ENCODE data around the gene NECAB3. TPM values are rescaled to one million over a fixed set of nuclear protein-coding genes. Genes with fewer than 3 reads are reported as not detected.
A peak's percentile ranks its signal among the peaks of the same experiment; 100 is the strongest.

Gene NECAB3
- total and polyA plus RNA-seq, 2 of the 13 experiments (the other 11 are each of a cell fraction or from before 2014, with no cell fraction given): 61.5 to 65.5 TPM

DNA sequence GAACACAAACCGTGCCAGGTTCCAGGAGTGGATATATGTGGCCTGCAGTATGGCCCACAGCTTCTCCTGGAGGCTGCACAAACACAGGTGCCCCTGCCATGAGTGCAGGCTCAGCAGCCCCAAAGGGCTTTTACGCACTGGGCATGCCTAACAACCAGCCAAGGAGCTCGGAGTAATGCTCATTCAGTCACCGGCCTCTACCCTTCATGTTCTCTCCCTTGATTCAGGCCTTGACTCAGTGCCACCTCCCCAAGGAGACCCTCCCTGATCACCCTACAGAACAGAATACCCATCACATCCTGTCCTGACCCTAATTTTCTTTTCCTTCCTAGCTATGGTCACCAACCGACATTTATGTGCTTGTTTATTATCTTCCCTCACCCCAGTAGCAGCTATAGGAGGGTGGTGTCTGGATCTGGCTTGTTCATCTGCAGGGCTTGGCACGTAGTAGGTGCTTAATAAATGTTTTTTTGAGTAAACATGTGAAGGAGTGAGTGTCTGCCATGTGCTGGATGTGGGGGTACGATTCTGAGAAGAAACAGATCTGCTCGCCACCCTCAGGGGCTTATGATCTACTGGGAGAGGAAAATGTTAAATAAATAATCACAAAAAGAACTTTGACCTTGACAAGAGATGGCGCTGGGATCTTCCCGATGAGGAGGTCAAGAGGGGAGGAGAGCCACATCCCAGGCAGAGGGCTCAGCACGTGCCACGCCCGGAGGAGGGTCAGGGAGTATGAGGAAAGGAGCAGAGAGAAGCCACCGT lies 36.6 kb upstream of the NECAB3 start (continued):
- TF ChIP-seq SAP130 (CRISPR knock-in tag; IDR thresholded peaks at IDR 0.05; ENCODE audit: low read depth) (peak; percentile 50; the same call in 1 of the 2 replicates), ZNF644 (CRISPR knock-in tag; IDR thresholded peaks at IDR 0.05; ENCODE audit: low read depth) (peak; percentile 57; the same call in 1 of the 2 replicates), ZBTB7B (CRISPR knock-in tag; IDR thresholded peaks at IDR 0.05) (0 out of 2 replicates have a peak, but pooled peaks have one; percentile 16), ZEB1 (IDR thresholded peaks at IDR 0.05; ENCODE audit: insufficient replicate concordance, low read depth) (peak; percentile 30), BHLHE40 (IDR thresholded peaks at IDR 0.05; ENCODE audit: low read length) (peak; percentile 89), ELF3 (CRISPR knock-in tag; IDR thresholded peaks at IDR 0.05) (peak; percentile 53; the same call in 1 of the 2 replicates)
- TF ChIP-seq, protein P1, sequence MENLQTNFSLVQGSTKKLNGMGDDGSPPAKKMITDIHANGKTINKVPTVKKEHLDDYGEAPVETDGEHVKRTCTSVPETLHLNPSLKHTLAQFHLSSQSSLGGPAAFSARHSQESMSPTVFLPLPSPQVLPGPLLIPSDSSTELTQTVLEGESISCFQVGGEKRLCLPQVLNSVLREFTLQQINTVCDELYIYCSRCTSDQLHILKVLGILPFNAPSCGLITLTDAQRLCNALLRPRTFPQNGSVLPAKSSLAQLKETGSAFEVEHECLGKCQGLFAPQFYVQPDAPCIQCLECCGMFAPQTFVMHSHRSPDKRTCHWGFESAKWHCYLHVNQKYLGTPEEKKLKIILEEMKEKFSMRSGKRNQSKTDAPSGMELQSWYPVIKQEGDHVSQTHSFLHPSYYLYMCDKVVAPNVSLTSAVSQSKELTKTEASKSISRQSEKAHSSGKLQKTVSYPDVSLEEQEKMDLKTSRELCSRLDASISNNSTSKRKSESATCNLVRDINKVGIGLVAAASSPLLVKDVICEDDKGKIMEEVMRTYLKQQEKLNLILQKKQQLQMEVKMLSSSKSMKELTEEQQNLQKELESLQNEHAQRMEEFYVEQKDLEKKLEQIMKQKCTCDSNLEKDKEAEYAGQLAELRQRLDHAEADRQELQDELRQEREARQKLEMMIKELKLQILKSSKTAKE (CRISPR knock-in tag; IDR thresholded peaks at IDR 0.05; ENCODE audit: borderline replicate concordance): peak; percentile 36; the same call in 1 of the 2 replicates
- TF ChIP-seq, protein P2, sequence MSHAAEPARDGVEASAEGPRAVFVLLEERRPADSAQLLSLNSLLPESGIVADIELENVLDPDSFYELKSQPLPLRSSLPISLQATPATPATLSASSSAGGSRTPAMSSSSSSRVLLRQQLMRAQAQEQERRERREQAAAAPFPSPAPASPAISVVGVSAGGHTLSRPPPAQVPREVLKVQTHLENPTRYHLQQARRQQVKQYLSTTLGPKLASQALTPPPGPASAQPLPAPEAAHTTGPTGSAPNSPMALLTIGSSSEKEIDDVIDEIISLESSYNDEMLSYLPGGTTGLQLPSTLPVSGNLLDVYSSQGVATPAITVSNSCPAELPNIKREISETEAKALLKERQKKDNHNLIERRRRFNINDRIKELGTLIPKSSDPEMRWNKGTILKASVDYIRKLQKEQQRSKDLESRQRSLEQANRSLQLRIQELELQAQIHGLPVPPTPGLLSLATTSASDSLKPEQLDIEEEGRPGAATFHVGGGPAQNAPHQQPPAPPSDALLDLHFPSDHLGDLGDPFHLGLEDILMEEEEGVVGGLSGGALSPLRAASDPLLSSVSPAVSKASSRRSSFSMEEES (CRISPR knock-in tag; IDR thresholded peaks at IDR 0.05): no peak
- TF ChIP-seq, protein P3, sequence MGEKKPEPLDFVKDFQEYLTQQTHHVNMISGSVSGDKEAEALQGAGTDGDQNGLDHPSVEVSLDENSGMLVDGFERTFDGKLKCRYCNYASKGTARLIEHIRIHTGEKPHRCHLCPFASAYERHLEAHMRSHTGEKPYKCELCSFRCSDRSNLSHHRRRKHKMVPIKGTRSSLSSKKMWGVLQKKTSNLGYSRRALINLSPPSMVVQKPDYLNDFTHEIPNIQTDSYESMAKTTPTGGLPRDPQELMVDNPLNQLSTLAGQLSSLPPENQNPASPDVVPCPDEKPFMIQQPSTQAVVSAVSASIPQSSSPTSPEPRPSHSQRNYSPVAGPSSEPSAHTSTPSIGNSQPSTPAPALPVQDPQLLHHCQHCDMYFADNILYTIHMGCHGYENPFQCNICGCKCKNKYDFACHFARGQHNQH (CRISPR knock-in tag; IDR thresholded peaks at IDR 0.05): 0 out of 2 replicates have a peak, but pooled peaks have one; percentile 23
- TF ChIP-seq, protein P4, sequence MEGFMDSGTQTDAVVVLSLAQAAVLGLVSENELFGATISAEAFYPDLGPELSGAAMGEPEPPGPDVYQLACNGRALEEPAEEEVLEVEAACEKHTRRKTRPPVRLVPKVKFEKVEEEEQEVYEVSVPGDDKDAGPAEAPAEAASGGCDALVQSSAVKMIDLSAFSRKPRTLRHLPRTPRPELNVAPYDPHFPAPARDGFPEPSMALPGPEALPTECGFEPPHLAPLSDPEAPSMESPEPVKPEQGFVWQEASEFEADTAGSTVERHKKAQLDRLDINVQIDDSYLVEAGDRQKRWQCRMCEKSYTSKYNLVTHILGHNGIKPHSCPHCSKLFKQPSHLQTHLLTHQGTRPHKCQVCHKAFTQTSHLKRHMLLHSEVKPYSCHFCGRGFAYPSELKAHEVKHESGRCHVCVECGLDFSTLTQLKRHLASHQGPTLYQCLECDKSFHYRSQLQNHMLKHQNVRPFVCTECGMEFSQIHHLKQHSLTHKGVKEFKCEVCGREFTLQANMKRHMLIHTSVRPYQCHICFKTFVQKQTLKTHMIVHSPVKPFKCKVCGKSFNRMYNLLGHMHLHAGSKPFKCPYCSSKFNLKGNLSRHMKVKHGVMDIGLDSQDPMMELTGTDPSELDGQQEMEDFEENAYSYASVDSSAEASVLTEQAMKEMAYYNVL (CRISPR knock-in tag; IDR thresholded peaks at IDR 0.05; ENCODE audit: borderline replicate concordance): no peak
- TF ChIP-seq, protein P5, sequence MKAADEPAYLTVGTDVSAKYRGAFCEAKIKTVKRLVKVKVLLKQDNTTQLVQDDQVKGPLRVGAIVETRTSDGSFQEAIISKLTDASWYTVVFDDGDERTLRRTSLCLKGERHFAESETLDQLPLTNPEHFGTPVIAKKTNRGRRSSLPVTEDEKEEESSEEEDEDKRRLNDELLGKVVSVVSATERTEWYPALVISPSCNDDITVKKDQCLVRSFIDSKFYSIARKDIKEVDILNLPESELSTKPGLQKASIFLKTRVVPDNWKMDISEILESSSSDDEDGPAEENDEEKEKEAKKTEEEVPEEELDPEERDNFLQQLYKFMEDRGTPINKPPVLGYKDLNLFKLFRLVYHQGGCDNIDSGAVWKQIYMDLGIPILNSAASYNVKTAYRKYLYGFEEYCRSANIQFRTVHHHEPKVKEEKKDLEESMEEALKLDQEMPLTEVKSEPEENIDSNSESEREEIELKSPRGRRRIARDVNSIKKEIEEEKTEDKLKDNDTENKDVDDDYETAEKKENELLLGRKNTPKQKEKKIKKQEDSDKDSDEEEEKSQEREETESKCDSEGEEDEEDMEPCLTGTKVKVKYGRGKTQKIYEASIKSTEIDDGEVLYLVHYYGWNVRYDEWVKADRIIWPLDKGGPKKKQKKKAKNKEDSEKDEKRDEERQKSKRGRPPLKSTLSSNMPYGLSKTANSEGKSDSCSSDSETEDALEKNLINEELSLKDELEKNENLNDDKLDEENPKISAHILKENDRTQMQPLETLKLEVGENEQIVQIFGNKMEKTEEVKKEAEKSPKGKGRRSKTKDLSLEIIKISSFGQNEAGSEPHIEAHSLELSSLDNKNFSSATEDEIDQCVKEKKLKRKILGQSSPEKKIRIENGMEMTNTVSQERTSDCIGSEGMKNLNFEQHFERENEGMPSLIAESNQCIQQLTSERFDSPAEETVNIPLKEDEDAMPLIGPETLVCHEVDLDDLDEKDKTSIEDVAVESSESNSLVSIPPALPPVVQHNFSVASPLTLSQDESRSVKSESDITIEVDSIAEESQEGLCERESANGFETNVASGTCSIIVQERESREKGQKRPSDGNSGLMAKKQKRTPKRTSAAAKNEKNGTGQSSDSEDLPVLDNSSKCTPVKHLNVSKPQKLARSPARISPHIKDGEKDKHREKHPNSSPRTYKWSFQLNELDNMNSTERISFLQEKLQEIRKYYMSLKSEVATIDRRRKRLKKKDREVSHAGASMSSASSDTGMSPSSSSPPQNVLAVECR (CRISPR knock-in tag; IDR thresholded peaks at IDR 0.05; ENCODE audit: borderline replicate concordance): peak; percentile 35; the same call in 1 of the 2 replicates
- TF ChIP-seq, protein P6, sequence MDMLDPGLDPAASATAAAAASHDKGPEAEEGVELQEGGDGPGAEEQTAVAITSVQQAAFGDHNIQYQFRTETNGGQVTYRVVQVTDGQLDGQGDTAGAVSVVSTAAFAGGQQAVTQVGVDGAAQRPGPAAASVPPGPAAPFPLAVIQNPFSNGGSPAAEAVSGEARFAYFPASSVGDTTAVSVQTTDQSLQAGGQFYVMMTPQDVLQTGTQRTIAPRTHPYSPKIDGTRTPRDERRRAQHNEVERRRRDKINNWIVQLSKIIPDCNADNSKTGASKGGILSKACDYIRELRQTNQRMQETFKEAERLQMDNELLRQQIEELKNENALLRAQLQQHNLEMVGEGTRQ (IDR thresholded peaks at IDR 0.05; ENCODE audit: low read depth, low read length): no peak
- TF ChIP-seq, protein P6 (CRISPR knock-in tag; IDR thresholded peaks at IDR 0.05; ENCODE audit: borderline replicate concordance): peak; percentile 31; the same call in 1 of the 2 replicates
